Thyroid gland (tissue), 4 donors: Measurements from ENCODE around the gene MYO10. TPM values are rescaled to one million over a fixed set of nuclear protein-coding genes. Genes with fewer than 3 reads are reported as not detected.
"Not testable (repeated sequence)": the region's sequence is repeated elsewhere in the genome, so short reads cannot be mapped to it uniquely, and the experiment has no call there.

Source experiments
- DNase-seq, 2 donors: peaks; one replicate each; pipeline ENCODE4 v3.0.0-alpha.2; 2019
- H3K27ac ChIP-seq, 3 donors: fragments of 200-600 bp; sonication (generic); 1 replicate in 2 of 3; 2 replicates in 1 of 3; pipeline ENCODE4 v1.5.1; 2016 to 2019; ENCODE audit warnings: mild to moderate bottlenecking in 1 of 3, moderate library complexity in 1 of 3
- H3K27me3 ChIP-seq: fragments of 200-600 bp; sonication (generic); one replicate; pipeline ENCODE4 v1.5.1; 2019
- H3K36me3 ChIP-seq, 2 donors: fragments of 200-600 bp; sonication (generic); one replicate each; pipeline ENCODE4 v1.5.1; 2016 to 2019
- H3K4me1 ChIP-seq, 2 donors: fragments of 200-600 bp; sonication (generic); one replicate each; pipeline ENCODE4 v1.5.1; 2017 to 2019
- H3K4me3 ChIP-seq, 3 donors: fragments of 200-600 bp; sonication (generic); replicated peaks in 1 of 3; 1 replicate in 2 of 3; 2 replicates in 1 of 3; pipeline ENCODE4 v1.5.1; 2016; ENCODE audit warnings: mild to moderate bottlenecking in 1 of 3
- H3K9me3 ChIP-seq: fragments of 200-600 bp; sonication (generic); one replicate; pipeline ENCODE4 v1.5.1; 2017
- CTCF ChIP-seq, 6 experiments: fragments of 200-600 bp in 3 of 6; fragments of 450-650 bp in 3 of 6; sonication (generic) in 3 of 6; IDR thresholded peaks; one replicate each; pipeline ENCODE4 v1.5.1; 2016 to 2019; ENCODE audit warnings: antibody characterized with exemption in 6 of 6, mild to moderate bottlenecking in 2 of 6, inconsistent platforms in 1 of 6, moderate library complexity in 1 of 6
- POLR2A ChIP-seq, 2 donors: fragments of 450-650 bp; IDR thresholded peaks; one replicate each; pipeline ENCODE4 v1.6.1; 2017; ENCODE audit warnings: antibody characterized with exemption in 2 of 2, mild to moderate bottlenecking in 2 of 2, moderate library complexity in 1 of 2
- WGBS, 2 donors: methylation state at CpG; one replicate each; pipeline ENCODE4 v1.1.5; 2017; 5-methylcytosine and 5-hydroxymethylcytosine counted together
- intact Hi-C: fragments of 100-400 bp; cut with DNase I; formaldehyde crosslinking; loops from one replicate; pipeline ENCODE4 v1.15.1; 2023
- total RNA-seq, 4 donors: library from RNA; depleted of rRNA; stranded (reverse); fragments of >200 nt; gene quantifications; one replicate each; pipeline ENCODE4 v1.2.3, GENCODE V29; 2016

Gene MYO10
- 10 to 100 TPM; 49.2 to 89.6 (median 71.0) TPM for total RNA-seq

DNA sequence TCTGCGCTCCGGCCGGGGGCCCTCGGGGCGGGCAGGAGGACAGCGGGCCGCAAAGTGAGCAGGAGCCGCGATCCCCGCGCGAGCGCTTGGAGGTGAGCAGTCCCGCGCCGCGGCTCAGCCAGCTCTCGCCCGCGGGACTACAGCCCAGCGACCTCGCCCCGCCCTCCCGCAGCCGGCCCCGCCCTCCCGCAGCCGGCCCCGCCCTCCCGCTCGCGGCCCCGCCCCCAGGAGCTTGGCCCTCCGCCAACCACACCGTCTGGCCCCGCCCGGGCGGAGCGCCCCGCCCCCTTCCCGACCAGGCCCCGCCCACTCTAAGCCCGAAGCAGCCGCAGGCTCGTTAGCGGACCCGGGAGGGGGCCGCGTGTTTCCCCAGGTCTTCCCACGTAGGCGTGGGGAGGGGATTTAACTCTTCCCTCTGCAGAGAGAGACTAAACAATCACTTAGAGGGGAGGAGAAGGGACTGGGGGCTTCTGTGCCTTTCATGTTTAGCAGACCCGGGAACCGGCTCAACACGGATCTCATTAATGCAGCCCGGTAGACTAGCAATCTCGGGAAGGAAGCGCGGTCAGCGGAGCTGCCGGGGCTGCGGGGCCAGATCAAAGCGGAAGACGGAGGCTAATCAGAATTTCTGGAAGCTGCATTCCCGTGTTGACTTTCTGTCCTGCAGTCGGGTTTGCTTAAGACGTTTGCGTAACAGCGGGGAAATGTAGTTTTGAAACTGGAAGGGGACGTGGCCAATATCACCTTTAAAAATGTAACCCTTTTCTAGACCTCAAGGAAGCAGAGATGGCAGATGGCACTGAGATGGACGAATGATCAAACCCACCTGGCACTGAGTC, at the start of gene MYO10:
TSS of gene MYO10 (minus strand) at position 139 of the 839 bp plus-strand sequence. CDS start 480 bp downstream, outside the sequence.
- intact Hi-C loops = loop anchor here (10.0 kb wide), 3 partner anchors 142 to 248 kb away; no protein-coding TSS in a partner anchor
- peak within 1 kb of the TSS; percentile 81 to 94 (median 88) for H3K27ac ChIP-seq
- peak in 1 of 6 experiments; percentile 1 for TF ChIP-seq CTCF (IDR thresholded peaks at IDR 0.05)
- peak; percentile 58 to 86 for TF ChIP-seq POLR2A (IDR thresholded peaks at IDR 0.05)
- 0 to 1% methylated on average over 20 to 42 of the region's 70 CpGs for WGBS, 2 donors
- peaks cover 21 to 27% of the 10 kb centered on the region in 2 donors for H3K4me1 ChIP-seq
- H3K9me3 ChIP-seq = no peaks in the 10 kb centered on the region
- H3K4me3 ChIP-seq = peak within 1 kb of the TSS; percentile 42 to 83 (median 51)
- H3K36me3 ChIP-seq = no peaks in the 10 kb centered on the region
- DNase-seq = peak; percentile 72 to 79
- H3K27me3 ChIP-seq = no peaks in the 10 kb centered on the region

GRCh38 chr5:16985304-16985703, 49.2 kb upstream of the MYO10 start:
- WGBS, 2 donors = 94% methylated on average over 7 of the region's 7 CpGs
- H3K36me3 ChIP-seq, H3K27ac ChIP-seq, H3K4me1 ChIP-seq, intact Hi-C loops, H3K27me3 ChIP-seq, H3K9me3 ChIP-seq, H3K4me3 ChIP-seq, DNase-seq: not testable (repeated sequence)

DNA sequence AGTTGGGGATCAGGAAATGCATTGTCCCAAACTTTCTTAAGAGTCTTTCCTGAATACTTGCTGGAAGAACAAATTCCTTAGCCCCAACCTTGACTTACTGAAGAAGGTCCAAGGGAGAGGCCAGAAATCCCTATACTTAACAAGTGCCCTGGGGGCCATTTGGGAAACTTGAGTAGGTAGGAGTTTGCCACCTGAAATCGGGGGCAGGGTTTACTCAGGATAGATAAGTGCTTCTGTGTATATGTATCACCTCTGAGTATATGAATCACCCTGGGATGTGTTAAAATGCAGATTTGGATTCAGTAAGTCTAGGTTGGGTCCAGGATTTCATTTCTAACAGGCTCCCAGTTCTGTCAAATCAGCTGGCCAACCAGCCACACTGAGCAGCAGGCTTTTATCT, 47.9 kb upstream of the MYO10 start:
- no peaks in the 10 kb centered on the region for H3K27me3 ChIP-seq
- H3K9me3 ChIP-seq = no peaks in the 10 kb centered on the region
- no peaks in the 10 kb centered on the region for H3K36me3 ChIP-seq
- intact Hi-C loops = no loop called here
- no peak overlapping the region for H3K27ac ChIP-seq
- H3K4me1 ChIP-seq = no peaks in the 10 kb centered on the region
- DNase-seq = no peak
- no peak for TF ChIP-seq CTCF (IDR thresholded peaks at IDR 0.05)
- TF ChIP-seq POLR2A (IDR thresholded peaks at IDR 0.05) = no peak
- no peak overlapping the region for H3K4me3 ChIP-seq
- 73 to 77% methylated on average over 1 of the region's 1 CpG for WGBS, 2 donors

DNA sequence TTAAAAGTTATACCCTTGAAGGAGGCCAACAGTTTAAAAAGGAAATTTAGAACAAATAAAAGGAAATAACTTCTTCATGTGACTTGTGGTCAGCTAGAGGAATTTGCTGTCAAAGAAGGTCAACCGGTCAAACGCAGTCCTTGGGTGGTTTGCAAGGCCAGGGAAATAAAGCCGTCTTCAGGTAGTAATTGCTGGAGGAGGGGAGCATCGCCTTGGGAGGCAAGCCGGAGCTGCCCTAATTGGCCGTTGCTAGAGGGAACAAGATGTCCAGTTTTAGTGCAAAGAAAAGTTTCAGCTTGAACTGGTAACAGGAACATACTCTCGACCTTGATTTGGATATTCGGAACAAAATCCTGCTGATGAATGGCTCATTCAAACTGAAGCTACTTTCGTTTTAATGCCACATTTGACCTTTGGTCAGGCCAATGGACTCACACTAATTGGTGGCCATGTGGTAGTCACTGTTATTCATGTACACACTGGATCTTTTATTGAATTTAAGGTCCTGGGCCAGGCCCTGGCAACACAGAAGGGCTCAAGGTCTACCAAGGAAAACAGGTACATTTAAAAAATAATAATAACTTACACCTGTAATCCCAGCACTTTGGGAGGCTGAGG, 47.0 kb upstream of the MYO10 start:
- Histone ChIP-seq H3K27ac (no peak overlapping the region), H3K9me3 (no peaks in the 10 kb centered on the region), H3K4me3 (no peak overlapping the region), H3K4me1 (no peaks in the 10 kb centered on the region), H3K36me3 (no peaks in the 10 kb centered on the region), H3K27me3 (no peaks in the 10 kb centered on the region)
- 74 to 78% methylated on average over 9 of the region's 9 CpGs for WGBS, 2 donors
- intact Hi-C loops = no loop called here
- no peak for DNase-seq
- TF ChIP-seq POLR2A (IDR thresholded peaks at IDR 0.05) (no peak), CTCF (IDR thresholded peaks at IDR 0.05) (no peak)

DNA sequence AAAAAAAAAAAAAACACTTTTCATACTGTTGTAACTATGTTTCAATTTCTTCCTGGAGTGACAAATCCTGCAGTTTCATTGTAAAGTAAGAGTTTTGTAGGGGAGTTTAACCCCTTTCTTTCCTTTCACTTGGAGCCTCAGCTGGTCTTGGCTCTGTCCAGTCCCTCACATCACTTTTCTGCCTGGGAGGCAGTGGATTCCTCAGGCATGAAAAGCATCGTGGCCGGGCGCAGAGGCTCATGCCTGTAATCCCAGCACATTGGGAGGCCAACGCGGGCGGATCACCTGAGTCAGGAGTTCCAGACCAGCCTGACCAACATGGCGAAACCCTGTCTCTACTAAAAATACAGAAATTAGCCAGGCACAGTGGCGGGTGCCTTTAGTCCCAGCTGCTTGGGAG, 45.6 kb upstream of the MYO10 start:
- Histone ChIP-seq H3K4me3 (no peak overlapping the region), H3K9me3 (no peaks in the 10 kb centered on the region), H3K4me1 (no peaks in the 10 kb centered on the region), H3K27ac (no peak overlapping the region), H3K27me3 (no peaks in the 10 kb centered on the region), H3K36me3 (no peaks in the 10 kb centered on the region)
- 86 to 88% methylated on average over 7 to 8 of the region's 8 CpGs for WGBS, 2 donors
- DNase-seq = no peak
- TF ChIP-seq POLR2A (IDR thresholded peaks at IDR 0.05) (no peak), CTCF (IDR thresholded peaks at IDR 0.05) (no peak)
- intact Hi-C loops = no loop called here
